Right ventricle myocardium inferior (tissue), 1 donor: Measurements from ENCODE around the gene FLCN. TPM values are rescaled to one million over a fixed set of nuclear protein-coding genes. Genes with fewer than 3 reads are reported as not detected.
"Not testable (repeated sequence)": the region's sequence is repeated elsewhere in the genome, so short reads cannot be mapped to it uniquely, and the experiment has no call there.

Source experiments
- ATAC-seq: fragments of 200-7000 bp; cut with Tn5 transposase; one replicate; pipeline ENCODE4 v1.9.1; 2020; ENCODE audit warnings: mild to moderate bottlenecking, moderate library complexity
- DNase-seq: peaks from one replicate; pipeline ENCODE4 v3.0.0; 2021; ENCODE audit errors: missing footprints
- intact Hi-C: fragments of 100-400 bp; cut with DNase I; formaldehyde crosslinking; loops from one replicate; pipeline ENCODE4 v1.11.0; 2022
- long read RNA-seq: library from polyadenylated mRNA; unstranded; transcript quantifications from one replicate; pipeline ENCODE4 v2.0.0, GENCODE V29; 2021
- total RNA-seq: library from RNA; stranded (reverse); fragmentation: NEBNext Ultra II Directional; extraction: Animal tissue kit (Norgen Biotek cat#: 25700); gene quantifications from one replicate; pipeline ENCODE4 v1.2.1, GENCODE V29; 2021
- donor health status: DM: no; HTN: yes; CAD: no; lungs with severe emphysema.

The FLCN gene, protein sequence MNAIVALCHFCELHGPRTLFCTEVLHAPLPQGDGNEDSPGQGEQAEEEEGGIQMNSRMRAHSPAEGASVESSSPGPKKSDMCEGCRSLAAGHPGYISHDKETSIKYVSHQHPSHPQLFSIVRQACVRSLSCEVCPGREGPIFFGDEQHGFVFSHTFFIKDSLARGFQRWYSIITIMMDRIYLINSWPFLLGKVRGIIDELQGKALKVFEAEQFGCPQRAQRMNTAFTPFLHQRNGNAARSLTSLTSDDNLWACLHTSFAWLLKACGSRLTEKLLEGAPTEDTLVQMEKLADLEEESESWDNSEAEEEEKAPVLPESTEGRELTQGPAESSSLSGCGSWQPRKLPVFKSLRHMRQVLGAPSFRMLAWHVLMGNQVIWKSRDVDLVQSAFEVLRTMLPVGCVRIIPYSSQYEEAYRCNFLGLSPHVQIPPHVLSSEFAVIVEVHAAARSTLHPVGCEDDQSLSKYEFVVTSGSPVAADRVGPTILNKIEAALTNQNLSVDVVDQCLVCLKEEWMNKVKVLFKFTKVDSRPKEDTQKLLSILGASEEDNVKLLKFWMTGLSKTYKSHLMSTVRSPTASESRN
- 56.4 TPM for total RNA-seq
- long read RNA-seq, transcript FLCN-201 (14 exons, 3,638 nt): major isoform, 9 of 28 reads
- long read RNA-seq, partial matches to known transcripts: 4 of 28 reads
- long read RNA-seq, other reads (novel, unspliced or antisense): 13 of 28 reads

DNA sequence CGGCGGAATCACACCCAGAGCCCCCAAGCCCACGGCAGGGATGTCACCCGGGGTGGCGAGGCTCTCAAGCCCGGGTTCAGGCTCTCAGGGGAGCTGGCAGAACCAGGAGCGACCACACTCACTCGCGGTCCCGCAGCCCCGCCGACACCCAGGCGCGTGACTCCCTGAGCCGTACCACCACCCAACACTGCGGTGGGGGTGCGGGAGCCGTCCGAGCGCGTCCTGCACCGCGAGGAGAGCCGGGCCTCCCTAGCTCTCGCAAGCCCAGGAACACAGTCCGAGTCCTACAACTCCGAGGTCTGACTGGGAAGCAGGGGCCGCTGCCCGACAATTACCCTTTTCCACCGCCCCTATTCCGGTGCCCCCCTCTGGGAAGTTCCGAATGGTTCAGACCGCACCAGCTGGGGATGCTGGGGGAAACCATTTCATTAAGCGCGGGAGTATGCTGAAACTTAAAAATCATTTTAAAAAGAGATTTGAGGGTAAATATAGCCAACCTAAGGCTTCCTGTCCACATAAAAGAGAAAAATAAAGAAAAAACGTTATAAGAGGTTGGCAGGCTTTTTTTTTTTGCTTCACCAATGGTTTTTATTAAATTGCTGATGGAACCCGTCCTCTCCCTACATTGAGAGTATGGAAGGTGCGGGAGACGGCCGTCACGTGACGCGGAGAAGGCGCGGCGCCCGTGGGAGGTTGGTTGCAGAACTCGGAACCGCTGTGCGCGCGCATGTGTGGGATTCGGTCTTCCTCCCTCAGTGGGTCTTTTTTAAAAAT, at the start of gene FLCN:
TSS of gene FLCN (minus strand) at position 143 of the 774 bp plus-strand sequence. CDS start 9,031 bp downstream, outside the sequence.
- intact Hi-C loops: loop anchor here (5.0 kb wide), 3 partner anchors 50 to 235 kb away; no protein-coding TSS in a partner anchor
- ATAC-seq (peak; percentile 97), DNase-seq (peak; percentile 99)

DNA sequence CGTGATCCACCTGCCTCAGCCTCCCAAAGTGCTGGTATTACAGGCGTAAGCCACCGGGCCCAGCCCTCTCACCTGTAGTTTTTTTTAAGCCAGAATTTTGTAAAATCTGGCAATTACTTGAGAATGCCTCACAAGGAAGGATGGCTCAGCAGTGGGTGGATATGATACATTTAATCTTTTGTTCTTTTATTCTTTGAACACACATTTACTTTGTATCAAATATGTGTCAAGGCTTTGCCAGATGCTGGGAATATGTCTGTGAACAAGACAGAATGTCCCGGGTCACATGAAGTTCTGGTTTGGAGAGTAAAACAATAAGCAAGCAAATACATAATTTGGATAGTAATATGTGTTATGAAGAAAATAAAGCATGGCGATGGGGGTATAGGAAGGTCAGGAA, 49.0 kb upstream of the FLCN start:
- intact Hi-C loops: no loop called here
- DNase-seq (no peak), ATAC-seq (no peak)

DNA sequence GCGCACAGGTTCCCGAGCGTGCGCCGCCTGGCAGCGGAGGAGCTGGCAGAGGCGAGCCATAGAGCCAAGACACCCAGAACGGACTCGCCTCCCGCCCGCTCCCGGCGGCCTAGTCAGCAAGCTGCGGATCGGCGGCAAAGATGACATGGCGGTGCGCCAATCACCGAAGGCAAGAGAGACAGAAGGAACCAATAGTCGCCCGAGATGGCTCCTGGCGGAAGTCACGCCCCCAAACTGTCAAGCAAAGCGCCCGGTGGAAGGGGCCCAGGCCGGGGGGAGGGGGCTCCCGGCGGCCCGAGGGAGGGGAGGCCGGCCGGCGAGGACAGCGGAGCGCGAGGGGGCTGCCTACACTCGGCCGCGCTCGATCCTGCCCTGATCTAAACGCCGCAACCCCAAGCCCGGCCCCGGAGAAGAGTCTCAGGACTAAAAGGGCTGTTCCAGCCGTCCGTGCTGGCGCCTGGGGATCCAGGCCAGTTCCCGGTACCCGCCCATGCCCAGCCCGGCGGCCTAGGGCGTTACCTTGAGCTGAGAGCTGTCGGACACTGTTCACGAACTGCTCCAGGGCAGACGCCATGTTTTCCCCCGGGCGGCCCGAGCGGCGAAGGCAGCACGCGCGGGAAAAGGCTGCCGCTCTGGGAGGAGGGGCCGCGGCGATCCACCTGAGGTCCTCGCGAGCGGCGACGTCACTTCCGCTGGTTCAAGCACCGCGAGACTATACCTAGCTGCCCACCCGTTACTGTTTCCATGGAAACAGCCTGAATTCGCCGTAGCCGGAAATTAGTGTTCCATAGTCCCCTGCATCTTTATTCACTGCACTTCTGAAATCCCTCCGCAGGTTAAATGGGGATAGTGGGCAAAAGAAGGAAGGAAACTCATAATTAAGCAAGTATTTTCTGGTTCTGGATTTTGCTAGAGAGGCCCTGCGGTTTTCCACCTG, 43.9 kb upstream of the FLCN start, which contains the start of gene COPS3:
TSS of gene COPS3 (minus strand) at position 634 of the 937 bp plus-strand sequence. CDS start at position 574, 60 bp downstream.
- ATAC-seq (peak; percentile 96), DNase-seq (peak; percentile 99)
- intact Hi-C loops: no loop called here

GRCh38 chr17:17279316-17279715, 42.3 kb upstream of the FLCN start:
- intact Hi-C loops: no loop called here
- no peak for DNase-seq
- no peak for ATAC-seq

DNA sequence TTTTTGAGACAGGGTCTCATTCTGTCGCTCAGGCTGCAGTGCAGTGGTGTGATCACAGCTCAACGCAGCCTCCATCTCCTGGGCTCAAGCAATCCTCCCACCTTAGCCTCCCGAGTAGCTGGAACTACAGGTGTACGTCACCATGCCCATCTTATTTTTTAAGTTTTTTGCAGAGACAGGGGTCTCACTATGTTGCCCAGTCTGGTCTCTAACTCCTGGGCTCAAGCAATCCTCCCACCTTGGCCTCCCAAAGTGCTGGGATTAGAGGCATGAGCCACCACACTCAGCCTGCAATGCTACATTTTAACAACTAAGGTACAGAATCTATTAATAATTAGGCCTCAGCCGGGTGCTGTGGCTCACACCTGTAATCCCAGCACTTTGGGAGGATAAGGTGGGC, 40.5 kb upstream of the FLCN start:
- ATAC-seq, intact Hi-C loops, DNase-seq: not testable (repeated sequence)

DNA sequence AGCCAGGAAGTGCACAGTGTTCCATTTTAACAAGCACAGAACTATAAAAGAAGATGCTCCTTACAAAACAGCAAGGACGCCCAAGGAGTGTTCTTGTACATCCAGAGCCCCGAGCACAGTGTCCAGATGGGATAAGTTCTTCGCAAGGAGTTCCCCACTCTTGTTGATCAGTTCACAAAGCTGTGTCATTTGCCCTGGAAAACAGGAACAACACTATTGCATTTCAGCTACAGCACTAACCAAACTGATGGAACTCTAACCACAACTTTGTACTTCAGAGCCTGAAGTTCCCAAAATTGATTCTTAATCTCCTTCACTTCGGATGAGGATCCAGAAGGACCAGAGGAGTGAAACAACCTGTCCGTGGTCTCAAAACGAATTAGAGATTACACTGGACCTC, 39.0 kb upstream of the FLCN start:
- no peak for DNase-seq
- intact Hi-C loops: no loop called here
- no peak for ATAC-seq

- ATAC-seq (no peak), DNase-seq (no peak)
- intact Hi-C loops: no loop called here
Measured at GRCh38 chr17:17269926-17270773, 33.2 kb upstream of the FLCN start.

- intact Hi-C loops: no loop called here
- ATAC-seq (no peak), DNase-seq (no peak)
Measured at GRCh38 chr17:17264430-17264829, 27.5 kb upstream of the FLCN start.

DNA sequence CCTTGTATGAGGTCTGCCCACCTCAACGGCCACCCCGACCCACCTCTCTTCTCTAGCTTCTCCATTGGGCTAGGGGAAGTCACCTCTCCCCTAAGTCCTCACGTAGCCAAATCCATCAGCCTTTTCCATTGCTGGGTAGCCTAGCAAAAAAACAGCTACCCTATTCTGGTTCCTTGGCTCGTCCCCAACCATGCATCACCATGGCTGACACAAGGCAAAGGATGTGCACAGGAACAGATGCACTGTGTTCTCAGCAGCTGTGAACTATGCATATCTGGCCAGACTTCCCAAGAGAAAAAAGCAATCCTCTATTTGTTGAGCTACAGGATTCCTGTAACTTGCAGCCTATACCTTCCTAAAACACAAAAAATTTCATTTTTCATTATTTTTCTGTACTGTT, 22.0 kb upstream of the FLCN start:
- intact Hi-C loops: no loop called here
- ATAC-seq: no peak
- no peak for DNase-seq

GRCh38 chr17:17258011-17258410, 21.0 kb upstream of the FLCN start:
- ATAC-seq (no peak), DNase-seq (no peak)
- intact Hi-C loops: no loop called here

- no peak for DNase-seq
- intact Hi-C loops: no loop called here
- ATAC-seq: no peak
Measured at GRCh38 chr17:17256316-17256715, 19.3 kb upstream of the FLCN start.

GRCh38 chr17:17255689-17256088, 18.7 kb upstream of the FLCN start:
- ATAC-seq, DNase-seq: not testable (repeated sequence)

GRCh38 chr17:17254036-17254435, 17.1 kb upstream of the FLCN start:
- ATAC-seq: no peak

More at GRCh38 chr17:17255689-17256088, 18.7 kb upstream of the FLCN start:
- intact Hi-C loops: not testable (repeated sequence)

DNA sequence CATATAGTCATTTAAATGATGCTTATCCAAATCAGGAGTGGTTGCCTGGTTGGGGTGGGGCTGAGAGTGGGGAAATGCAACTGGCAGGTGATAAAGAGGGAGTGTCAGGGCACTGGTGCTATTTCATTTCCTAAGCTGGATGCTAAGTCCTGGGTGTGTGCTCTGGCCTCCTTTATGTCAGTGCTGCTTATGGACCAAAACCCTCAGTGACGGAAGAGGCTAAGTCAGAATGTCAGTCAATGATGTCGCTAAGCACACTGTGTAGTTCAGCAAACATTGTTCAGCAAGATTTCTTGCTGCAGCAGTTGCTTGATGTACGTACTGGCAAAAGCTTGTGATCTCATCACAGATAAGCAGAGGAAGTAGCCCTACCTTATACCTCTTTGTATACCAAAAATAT, 16.4 kb upstream of the FLCN start:
- intact Hi-C loops: no loop called here
- ATAC-seq: no peak
- DNase-seq: no peak

More at GRCh38 chr17:17254036-17254435, 17.1 kb upstream of the FLCN start:
- intact Hi-C loops: no loop called here
- DNase-seq: no peak

DNA sequence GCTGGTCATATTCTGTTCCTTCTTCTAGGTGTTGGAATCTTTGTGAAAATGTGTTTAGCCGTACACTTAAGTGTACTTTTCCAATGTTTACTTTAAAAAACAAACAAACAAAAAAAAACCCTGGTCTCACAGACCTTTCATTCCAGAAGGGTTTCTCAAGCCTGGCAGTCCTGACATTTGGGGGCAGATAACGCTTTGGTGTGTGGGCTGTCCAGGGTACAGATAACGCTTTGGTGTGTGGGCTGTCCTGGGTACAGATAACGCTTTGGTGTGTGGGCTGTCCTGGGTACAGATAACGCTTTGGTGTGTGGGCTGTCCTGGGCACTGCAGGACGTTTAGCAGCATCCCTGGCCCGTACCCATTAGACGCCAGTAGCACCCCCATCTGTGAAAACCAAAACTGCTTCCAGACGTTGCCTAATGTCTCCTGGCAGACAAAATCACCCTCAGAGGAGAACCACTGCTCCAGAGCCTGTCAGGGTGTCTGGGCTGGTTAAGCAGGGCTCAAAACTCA, 15.2 kb upstream of the FLCN start:
- ATAC-seq: no peak
- intact Hi-C loops: no loop called here
- no peak for DNase-seq

- intact Hi-C loops: no loop called here
- DNase-seq: no peak
- no peak for ATAC-seq
Measured at GRCh38 chr17:17246879-17247278, 9.9 kb upstream of the FLCN start.

GRCh38 chr17:17243163-17243562, 6.2 kb upstream of the FLCN start:
- no peak for DNase-seq
- intact Hi-C loops: no loop called here
- ATAC-seq: no peak
